Brain microvascular endothelial cell (primary cell): ENCODE measurements around the gene DIAPH1.

Experiments used
- DNase-seq: peaks from one replicate; pipeline ENCODE4 v3.0.0-alpha.2; 2020
- H3K27ac ChIP-seq: fragments of 250-450 bp; sonication (Bioruptor Pico); 2 replicates; pipeline ENCODE4 v1.5.1; 2020; ENCODE audit warnings: mild to moderate bottlenecking, moderate library complexity
- H3K27me3 ChIP-seq: fragments of 250-450 bp; sonication (Bioruptor Pico); replicated peaks from 2 replicates; pipeline ENCODE4 v1.5.1; 2020; ENCODE audit warnings: mild to moderate bottlenecking
- H3K36me3 ChIP-seq: fragments of 250-450 bp; sonication (Bioruptor Pico); replicated peaks from 2 replicates; pipeline ENCODE4 v1.5.1; 2020; ENCODE audit warnings: mild to moderate bottlenecking
- H3K4me3 ChIP-seq: 2 replicates; pipeline ENCODE4 v1.5.1; 2011; ENCODE audit warnings: low read depth, mild to moderate bottlenecking, control low read depth, low read length, moderate library complexity
- in situ Hi-C: cut with HindIII; loops from 2 replicates; pipeline ENCODE4 v1.10.0; 2017; ENCODE audit warnings: low sequenced_read_pairs, low pct_ligation_motif_present
- TF ChIP-seq, protein P1 (sequence below): IDR thresholded peaks from 2 replicates; pipeline ENCODE4 v1.5.1; 2011; ENCODE audit warnings: low read depth, mild to moderate bottlenecking, moderate library complexity, low read length, control low read depth, inconsistent platforms; ENCODE audit errors: missing control alignments

DIAPH1 gene

GRCh38 chr5:141605523-141606277, 13.1 kb downstream of the DIAPH1 start:
- peak; percentile 92 for DNase-seq
- TF ChIP-seq, protein P1, sequence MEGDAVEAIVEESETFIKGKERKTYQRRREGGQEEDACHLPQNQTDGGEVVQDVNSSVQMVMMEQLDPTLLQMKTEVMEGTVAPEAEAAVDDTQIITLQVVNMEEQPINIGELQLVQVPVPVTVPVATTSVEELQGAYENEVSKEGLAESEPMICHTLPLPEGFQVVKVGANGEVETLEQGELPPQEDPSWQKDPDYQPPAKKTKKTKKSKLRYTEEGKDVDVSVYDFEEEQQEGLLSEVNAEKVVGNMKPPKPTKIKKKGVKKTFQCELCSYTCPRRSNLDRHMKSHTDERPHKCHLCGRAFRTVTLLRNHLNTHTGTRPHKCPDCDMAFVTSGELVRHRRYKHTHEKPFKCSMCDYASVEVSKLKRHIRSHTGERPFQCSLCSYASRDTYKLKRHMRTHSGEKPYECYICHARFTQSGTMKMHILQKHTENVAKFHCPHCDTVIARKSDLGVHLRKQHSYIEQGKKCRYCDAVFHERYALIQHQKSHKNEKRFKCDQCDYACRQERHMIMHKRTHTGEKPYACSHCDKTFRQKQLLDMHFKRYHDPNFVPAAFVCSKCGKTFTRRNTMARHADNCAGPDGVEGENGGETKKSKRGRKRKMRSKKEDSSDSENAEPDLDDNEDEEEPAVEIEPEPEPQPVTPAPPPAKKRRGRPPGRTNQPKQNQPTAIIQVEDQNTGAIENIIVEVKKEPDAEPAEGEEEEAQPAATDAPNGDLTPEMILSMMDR: no peak
- in situ Hi-C loops: no loop called here
- H3K27ac ChIP-seq: peak overlapping the region; percentile 77
- H3K27me3 ChIP-seq: no peaks in the 10 kb centered on the region
- H3K4me3 ChIP-seq: no peak overlapping the region
- H3K36me3 ChIP-seq: no peaks in the 10 kb centered on the region

DNA sequence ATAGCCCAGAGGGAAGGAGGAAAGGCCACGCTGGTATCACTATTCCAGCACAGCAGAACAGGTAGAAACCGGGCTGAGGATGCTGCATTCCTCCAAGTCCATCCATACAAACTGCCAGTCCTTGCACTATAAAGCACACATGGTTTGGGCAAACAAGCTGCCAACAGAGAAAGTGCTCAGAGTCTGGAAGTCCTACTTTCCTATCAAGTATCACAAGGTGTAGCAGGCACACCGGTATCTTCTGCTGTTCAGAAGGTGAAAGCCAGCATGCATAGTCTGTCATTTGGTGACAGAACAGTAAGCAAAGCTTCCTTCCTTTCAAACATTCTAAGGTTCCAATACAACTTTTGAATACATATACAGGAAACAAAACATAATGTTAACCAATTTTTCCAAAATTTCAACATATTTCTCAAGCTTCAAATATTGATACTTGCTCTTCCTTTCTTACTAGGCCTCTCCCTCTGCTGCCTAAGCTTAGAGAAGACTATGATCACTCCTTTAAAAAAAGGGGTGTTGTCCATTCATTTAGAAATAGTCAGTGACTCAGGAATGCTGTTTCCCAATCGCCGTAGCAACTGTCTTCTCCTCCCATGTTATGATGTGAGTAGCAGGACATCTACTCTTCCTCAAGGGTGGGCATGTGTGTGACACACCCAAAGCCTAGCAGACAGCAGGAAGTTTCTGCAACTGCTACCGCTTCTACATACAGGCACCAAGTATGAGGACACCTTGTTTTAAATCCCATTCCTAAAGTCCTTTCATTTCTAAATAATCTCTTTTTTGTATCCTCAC, 14.7 kb downstream of the DIAPH1 start:
- H3K4me3 ChIP-seq: no peak overlapping the region
- peak overlapping the region; percentile 77 for H3K27ac ChIP-seq
- DNase-seq: peak; percentile 97
- no peaks in the 10 kb centered on the region for H3K27me3 ChIP-seq
- in situ Hi-C loops: no loop called here
- H3K36me3 ChIP-seq: no peaks in the 10 kb centered on the region
- TF ChIP-seq, protein P1: no peak

DNA sequence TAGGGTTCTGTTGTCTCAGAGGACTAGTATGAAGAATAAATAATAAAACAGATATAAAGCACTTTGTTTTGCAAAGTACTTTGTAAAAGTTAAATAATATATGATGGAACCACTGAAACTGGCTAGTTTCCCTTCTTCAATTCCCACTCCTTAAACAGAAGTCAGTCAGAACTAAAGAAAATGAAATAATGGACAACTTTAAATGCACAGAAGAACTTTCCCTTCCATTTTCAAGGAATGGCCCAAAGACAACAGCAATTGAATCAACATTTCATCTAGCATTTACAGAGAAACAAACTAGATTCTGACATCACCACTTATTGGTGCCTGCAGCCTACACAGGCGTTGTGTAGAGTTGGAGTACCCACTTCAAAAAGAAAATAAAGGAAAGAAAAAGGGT, 16.2 kb downstream of the DIAPH1 start:
- H3K27ac ChIP-seq: no peak overlapping the region
- no peak overlapping the region for H3K4me3 ChIP-seq
- TF ChIP-seq, protein P1: no peak

DNA sequence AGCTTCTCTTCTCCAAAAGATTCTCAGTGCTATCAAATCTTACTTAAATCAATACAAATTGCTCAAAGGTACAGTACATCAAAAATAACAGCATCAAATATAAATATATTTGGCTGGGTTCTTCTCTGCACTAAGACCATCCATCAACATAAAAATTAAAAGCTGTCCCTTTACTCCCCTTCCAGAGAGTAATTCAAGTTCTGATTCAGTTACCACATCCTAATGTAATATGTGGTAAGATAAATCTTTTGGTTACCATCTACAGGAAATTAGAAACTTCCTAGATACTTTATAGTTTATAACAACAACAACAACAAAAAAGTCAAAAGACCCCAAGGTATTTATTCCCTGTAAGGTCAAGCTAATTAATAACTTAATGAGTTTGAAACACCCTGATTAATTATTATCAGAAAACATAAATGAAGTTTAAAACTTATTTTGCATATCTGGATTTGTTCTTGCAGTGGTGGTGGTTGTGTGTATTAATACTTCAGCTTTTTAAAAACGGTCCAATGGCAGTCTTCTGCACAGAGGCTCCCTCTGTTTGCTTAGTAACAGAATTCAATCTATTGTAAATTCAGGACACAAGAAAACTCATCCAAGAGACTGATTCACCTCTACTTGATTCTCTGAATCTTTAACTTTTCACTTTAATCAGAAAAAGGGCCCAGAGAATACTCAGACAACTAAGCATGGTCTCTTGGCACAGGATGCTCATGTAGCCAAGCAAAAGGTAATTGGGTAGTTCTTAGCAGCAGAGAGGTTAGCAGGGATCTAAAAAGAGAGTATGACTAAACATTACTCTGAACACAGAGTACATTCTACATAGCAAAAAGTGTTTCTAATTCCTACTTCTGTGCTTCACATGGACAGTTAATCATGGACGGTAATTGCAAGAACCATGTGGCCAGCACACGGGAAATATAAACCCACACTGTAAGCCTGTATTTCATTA, 20.1 kb downstream of the DIAPH1 start:
- H3K36me3 ChIP-seq: no peaks in the 10 kb centered on the region
- no peak overlapping the region for H3K27ac ChIP-seq
- TF ChIP-seq, protein P1: no peak
- no peak for DNase-seq
- H3K27me3 ChIP-seq: no peaks in the 10 kb centered on the region
- in situ Hi-C loops: no loop called here
- no peak overlapping the region for H3K4me3 ChIP-seq

More for the DNA sequence above, 16.2 kb downstream of the DIAPH1 start:
- no peak for DNase-seq
- Histone ChIP-seq H3K36me3 (no peaks in the 10 kb centered on the region), H3K27me3 (no peaks in the 10 kb centered on the region)
- in situ Hi-C loops: no loop called here

GRCh38 chr5:141597814-141598213, 21.0 kb downstream of the DIAPH1 start:
- no peak for DNase-seq
- H3K27me3 ChIP-seq: no peaks in the 10 kb centered on the region
- H3K27ac ChIP-seq: no peak overlapping the region
- TF ChIP-seq, protein P1: no peak
- H3K36me3 ChIP-seq: no peaks in the 10 kb centered on the region
- in situ Hi-C loops: no loop called here
- H3K4me3 ChIP-seq: no peak overlapping the region
